GM21528 (cell line): Measurements from ENCODE around the gene HOXB3.

Experiments used
- ATAC-seq: cut with Tn5 transposase; IDR thresholded peaks from one replicate; pipeline ENCODE4 v1.9.1; 2021; ENCODE audit warnings: mild to moderate bottlenecking, moderate library complexity; ENCODE audit not compliant: unreplicated experiment, low FRiP score

HOXB3 gene

GRCh38 chr17:48588528-48588927 is 1.5 kb downstream of the HOXB3 start:
- no peak for ATAC-seq

- ATAC-seq, result no peak
Observed at GRCh38 chr17:48588074-48588415, 2.0 kb downstream of the HOXB3 start.

- ATAC-seq, result no peak
Observed at GRCh38 chr17:48587276-48588073, 2.6 kb downstream of the HOXB3 start.

- ATAC-seq, result no peak
Observed at GRCh38 chr17:48586355-48587258, 3.4 kb downstream of the HOXB3 start.

GRCh38 chr17:48584223-48584741 is 5.8 kb downstream of the HOXB3 start:
- ATAC-seq, result no peak

- no peak for ATAC-seq
Observed at GRCh38 chr17:48583708-48584222, 6.3 kb downstream of the HOXB3 start.

- no peak for ATAC-seq
Observed at GRCh38 chr17:48582750-48583069, 7.3 kb downstream of the HOXB3 start.

- no peak for ATAC-seq
Observed at GRCh38 chr17:48579760-48580554, 10.1 kb downstream of the HOXB3 start.

- ATAC-seq, result no peak
Observed at GRCh38 chr17:48579471-48579759, 10.6 kb downstream of the HOXB3 start.

GRCh38 chr17:48578616-48579470 is 11.2 kb downstream of the HOXB3 start:
- ATAC-seq, result peak; percentile 34

- peak; percentile 71 for ATAC-seq
Observed at GRCh38 chr17:48577946-48578615, 12.0 kb downstream of the HOXB3 start, which contains the start of gene HOXB4. Gene HOXB4, minus strand, starts transcription at chr17:48578350. Its CDS starts 31 bp downstream, at chr17:48578319.

- ATAC-seq, result peak; percentile 6
Observed at GRCh38 chr17:48577330-48577945, 12.6 kb downstream of the HOXB3 start.

- no peak for ATAC-seq
Observed at GRCh38 chr17:48576479-48577309, 13.3 kb downstream of the HOXB3 start.

GRCh38 chr17:48575673-48576478 is 14.2 kb downstream of the HOXB3 start:
- no peak for ATAC-seq

- no peak for ATAC-seq
Observed at GRCh38 chr17:48575066-48575582, 14.9 kb downstream of the HOXB3 start.

- ATAC-seq, result no peak
Observed at GRCh38 chr17:48574505-48575065, 15.5 kb downstream of the HOXB3 start.
